B cell (primary cell): ENCODE data around the gene S1PR1.

Source experiments
- CTCF ChIP-seq: fragments of 200-600 bp; IDR thresholded peaks from one replicate; pipeline ENCODE4 v1.8.0; 2022; ENCODE audit warnings: antibody characterized with exemption, mild to moderate bottlenecking
- EZH2 ChIP-seq: IDR thresholded peaks from 2 replicates; pipeline ENCODE4 v1.6.1; 2012; ENCODE audit warnings: borderline replicate concordance, low read depth, mild to moderate bottlenecking, moderate library complexity, low read length; ENCODE audit not compliant: insufficient read depth, poor library complexity, severe bottlenecking

GRCh38 chr1:101265684-101266083 lies 28.9 kb downstream of the S1PR1 start:
- TF ChIP-seq CTCF (no peak), EZH2 (no peak)
